HG03378 (cell line): ENCODE data around the gene DNAAF3.
"Not testable (repeated sequence)": the region's sequence is repeated elsewhere in the genome, so short reads cannot be mapped to it uniquely, and the experiment has no call there.

ENCODE experiments used
- ATAC-seq: cut with Tn5 transposase; IDR thresholded peaks from one replicate; pipeline ENCODE4 v1.9.1; 2021; ENCODE audit warnings: mild to moderate bottlenecking, moderate library complexity; ENCODE audit not compliant: unreplicated experiment

The DNAAF3 gene

DNA sequence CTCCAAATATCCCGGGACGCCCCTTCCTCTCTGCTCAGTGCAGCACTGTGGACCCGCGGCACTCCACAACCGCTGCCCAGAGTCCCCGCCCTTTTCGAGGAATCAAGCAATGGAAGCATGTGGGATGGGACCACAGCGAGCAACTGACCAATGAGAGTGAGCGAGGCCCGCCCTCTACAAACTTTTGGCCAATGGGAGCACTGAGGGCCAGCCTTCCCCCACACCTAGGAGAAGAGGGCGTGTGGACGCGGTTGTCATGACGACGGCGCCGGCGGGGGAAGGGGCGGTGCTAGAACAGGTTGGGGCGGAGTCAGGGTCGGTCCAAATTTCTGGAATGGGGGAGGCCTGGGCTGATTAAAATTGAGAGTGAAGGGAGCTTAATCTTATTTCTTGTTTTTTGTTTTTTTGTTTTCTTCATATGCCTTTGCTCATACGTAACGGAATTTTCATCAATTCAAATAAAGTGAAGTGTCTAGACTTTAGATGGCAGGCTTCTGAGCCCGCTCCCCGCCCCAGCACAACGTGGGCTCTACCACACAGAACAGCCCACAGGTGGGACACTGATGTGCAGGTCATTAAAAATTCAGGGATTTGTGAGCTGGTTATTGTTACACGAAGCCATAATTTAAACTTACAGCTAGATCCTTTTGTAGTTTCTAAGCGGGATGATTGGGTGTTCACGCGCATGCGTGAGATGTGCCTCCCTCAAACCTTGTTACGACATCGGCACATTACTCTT is at the start of gene DNAAF3:
DNAAF3 (minus strand) TSS at position 84 of the 739 bp plus-strand sequence. CDS start 200 bp downstream, outside the sequence.
- no peak for ATAC-seq

- no peak for ATAC-seq
These were observed 47.1 kb upstream of the DNAAF3 start for GRCh38 chr19:55213547-55213946.

DNA sequence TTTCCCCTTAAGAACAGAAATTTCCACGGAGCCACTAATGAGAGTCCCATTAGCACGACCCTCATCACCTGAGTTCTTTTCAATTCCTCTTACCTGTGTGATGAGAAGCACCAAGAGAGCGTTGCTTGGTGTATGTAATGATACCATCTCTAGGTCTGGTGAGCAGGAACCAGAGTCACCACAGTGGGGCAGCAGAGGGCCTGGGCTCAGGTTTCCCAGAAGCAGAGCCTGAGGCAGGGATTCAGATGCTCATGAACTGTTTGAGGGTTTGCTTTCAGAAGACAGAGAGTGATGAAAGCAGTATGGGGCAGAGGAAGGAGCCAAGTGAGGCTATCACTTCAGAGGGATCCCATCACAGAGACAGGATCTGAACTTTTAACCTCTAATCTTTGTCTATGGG is 46.0 kb upstream of the DNAAF3 start:
- no peak for ATAC-seq

- no peak for ATAC-seq
These were observed 43.5 kb upstream of the DNAAF3 start for GRCh38 chr19:55209693-55210472.

GRCh38 chr19:55208880-55209692 is 42.7 kb upstream of the DNAAF3 start, which contains the start of gene PTPRH:
Gene PTPRH (minus strand): TSS chr19:55209501. CDS start chr19:55209433, 68 bp downstream.
- ATAC-seq: no peak

- ATAC-seq: no peak
These were observed 40.5 kb upstream of the DNAAF3 start for GRCh38 chr19:55206664-55207500.

- not testable (repeated sequence) for ATAC-seq
These were observed 35.8 kb upstream of the DNAAF3 start for GRCh38 chr19:55202199-55202598.

DNA sequence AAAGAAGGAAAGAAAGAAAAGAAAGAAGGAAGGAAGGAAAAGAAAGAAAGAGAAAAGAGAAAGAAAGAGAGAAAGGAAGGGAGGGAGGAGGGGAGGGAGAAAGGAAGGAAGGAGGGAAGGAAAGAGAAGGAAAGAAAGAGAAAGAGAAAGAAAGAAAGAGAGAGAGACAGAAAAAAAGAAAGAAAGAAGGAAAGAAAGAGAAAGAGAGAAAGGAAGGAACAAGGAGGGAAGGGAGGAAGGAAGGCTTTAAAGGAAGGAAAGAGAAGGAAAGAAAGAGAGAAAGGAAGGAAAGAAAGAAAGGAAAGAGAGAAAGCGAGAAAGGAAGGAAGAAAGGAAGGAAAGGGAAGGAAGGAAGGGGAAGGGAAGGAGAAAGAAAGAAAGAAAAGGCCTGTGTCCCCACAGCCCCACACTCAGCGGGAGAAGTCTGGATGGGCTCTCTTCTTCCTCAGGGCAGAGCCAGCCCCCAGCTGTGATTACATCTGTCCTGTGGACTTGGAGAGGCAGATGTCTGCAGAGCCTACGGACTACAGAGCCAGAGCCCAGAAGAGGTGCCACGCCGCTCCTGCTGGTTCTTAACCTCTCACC is 33.3 kb upstream of the DNAAF3 start:
- ATAC-seq: no peak

DNA sequence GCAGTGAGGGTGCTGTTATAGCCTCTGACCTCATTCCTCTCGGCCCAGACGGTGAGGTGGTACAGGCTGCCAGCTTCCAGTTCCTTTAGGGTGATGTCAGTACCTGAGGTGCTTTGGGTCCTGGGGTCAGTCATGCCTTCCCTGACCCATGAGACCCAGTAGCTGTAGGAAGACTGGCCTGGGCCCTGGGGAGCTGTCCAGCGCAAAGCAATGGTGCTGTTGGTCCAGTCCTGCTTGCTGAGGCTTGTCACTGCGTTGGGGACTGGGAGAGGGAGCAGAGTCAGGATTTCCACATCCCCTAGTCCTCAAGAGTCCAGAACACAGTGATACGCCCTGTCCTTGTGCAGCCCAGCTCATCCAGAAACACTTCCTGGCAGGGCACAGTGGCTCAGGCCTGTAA is 32.2 kb upstream of the DNAAF3 start:
- ATAC-seq: no peak

GRCh38 chr19:55197528-55197927 is 31.1 kb upstream of the DNAAF3 start:
- no peak for ATAC-seq

DNA sequence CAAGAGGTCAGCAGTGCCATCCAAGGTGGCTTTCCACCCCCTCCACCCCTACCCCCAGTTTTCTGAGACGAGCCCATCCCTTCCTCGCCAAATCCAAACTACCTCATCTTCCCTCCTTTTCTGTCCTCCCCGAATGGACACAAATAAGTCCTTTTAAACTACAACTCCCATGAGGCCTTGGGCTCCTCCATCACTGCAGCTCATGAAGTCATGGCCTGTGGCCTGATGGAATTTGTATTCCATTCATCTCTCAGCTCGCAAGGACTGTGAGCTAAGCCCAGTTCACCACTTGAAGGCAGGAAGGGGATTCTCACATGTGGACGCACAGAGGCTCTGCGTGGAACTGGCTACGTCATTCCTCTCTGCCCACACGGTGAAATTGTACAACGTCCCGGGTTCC is 30.4 kb upstream of the DNAAF3 start:
- no peak for ATAC-seq

DNA sequence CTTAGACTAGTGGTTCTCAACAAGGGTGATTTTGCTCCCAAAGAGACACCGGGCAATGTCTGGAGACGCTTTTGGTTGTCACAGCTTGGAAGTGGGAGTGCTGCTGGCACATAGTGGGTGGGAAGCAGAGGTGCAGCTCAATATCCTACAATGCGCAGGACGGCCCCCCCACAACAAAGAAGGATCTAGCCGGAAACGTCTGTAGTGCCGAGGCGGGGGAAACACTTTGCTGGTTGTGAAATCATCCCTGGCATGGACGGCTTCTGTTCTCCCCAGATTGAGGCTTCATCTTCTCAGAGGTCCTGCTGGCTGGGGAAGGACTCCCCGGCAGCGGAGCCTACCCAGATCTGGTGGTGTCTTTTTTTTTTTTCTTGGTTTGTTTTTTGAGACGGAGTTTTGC is 27.1 kb upstream of the DNAAF3 start:
- no peak for ATAC-seq

DNA sequence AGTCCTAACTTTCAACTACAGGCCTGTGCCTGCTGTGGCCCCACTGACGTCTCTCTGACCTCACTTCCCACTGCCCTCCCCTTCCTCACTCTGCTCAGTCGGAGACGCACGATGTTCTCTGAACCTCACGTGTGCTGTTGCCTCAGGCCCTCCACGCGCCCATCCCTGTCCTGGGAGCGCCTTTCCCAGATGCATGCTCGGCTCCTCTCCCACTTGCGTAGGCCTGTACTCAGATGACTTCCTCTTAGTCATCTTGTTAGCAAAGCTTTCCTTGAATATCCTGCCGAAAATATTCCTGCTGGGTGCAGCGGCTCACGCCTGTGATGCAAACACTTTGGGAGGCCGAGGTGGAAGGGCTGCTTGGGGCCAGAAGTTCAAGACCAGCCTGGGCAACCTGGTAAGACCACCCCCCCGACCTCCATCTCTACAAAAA is 23.0 kb upstream of the DNAAF3 start:
- ATAC-seq: no peak

- ATAC-seq: no peak
These were observed 22.2 kb upstream of the DNAAF3 start for GRCh38 chr19:55188625-55189024.

- no peak for ATAC-seq
These were observed 19.7 kb upstream of the DNAAF3 start for GRCh38 chr19:55186080-55186479.

DNA sequence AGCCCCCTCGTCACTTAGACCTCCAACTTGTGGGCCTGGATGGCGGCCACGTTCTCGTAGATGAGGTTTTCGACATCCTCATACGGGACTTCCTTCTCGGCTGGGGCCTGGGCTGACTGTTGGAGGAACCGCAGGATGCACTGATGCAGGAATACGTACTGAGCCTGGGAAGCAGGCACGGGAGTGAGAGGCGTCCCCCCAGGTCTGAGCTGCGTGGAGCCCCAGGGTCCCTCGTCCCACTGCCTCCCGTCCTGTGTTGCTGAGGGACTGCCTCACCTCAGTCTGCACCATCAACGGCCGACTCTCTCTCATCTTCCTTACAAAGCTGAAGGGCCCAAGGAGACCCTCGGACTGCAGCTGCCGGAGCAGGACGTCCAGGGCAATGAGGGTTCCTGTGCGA is 15.3 kb upstream of the DNAAF3 start:
- no peak for ATAC-seq

- no peak for ATAC-seq
These were observed 13.4 kb upstream of the DNAAF3 start, which contains the start of gene SYT5 for GRCh38 chr19:55179606-55180484. Gene SYT5 (minus strand): TSS chr19:55180289. CDS start chr19:55179041, 1,248 bp downstream.

- no peak for ATAC-seq
These were observed 12.6 kb upstream of the DNAAF3 start for GRCh38 chr19:55178781-55179599.
